Trophoblast cell (in vitro differentiated cells and primary cell): Measurements from ENCODE around the gene ZNF17.

Source experiments
- DNase-seq, 2 donors: peaks; one replicate each; pipeline ENCODE4 v3.0.0-alpha.2; 2016
- H2AFZ ChIP-seq: 2 replicates; pipeline ENCODE4 v1.6.1; 2013; ENCODE audit warnings: low read length, moderate library complexity, mild to moderate bottlenecking; ENCODE audit not compliant: insufficient read depth, poor library complexity
- H2AK5ac ChIP-seq: 2 replicates; pipeline ENCODE4 v1.6.1; 2013; ENCODE audit warnings: mild to moderate bottlenecking, low read length
- H2BK120ac ChIP-seq: 2 replicates; pipeline ENCODE4 v1.6.1; 2013; ENCODE audit warnings: low read length, mild to moderate bottlenecking, moderate library complexity; ENCODE audit not compliant: insufficient read depth, poor library complexity
- H2BK12ac ChIP-seq: 2 replicates; pipeline ENCODE4 v1.6.1; 2013; ENCODE audit warnings: mild to moderate bottlenecking, low read length, moderate library complexity
- H2BK5ac ChIP-seq: 2 replicates; pipeline ENCODE4 v1.6.1; 2013; ENCODE audit warnings: low read length, low read depth, moderate library complexity, mild to moderate bottlenecking; ENCODE audit not compliant: poor library complexity
- H3K14ac ChIP-seq: 2 replicates; pipeline ENCODE4 v1.6.1; 2013; ENCODE audit warnings: mild to moderate bottlenecking, low read length
- H3K18ac ChIP-seq: 2 replicates; pipeline ENCODE4 v1.6.1; 2013; ENCODE audit warnings: mild to moderate bottlenecking, low read length
- H3K23ac ChIP-seq: 2 replicates; pipeline ENCODE4 v1.6.1; 2013; ENCODE audit warnings: low read length
- H3K27ac ChIP-seq: 2 replicates; pipeline ENCODE4 v1.5.1; 2013; ENCODE audit warnings: low read depth, mild to moderate bottlenecking, inconsistent platforms, low read length, moderate library complexity
- H3K27me3 ChIP-seq: 2 replicates; pipeline ENCODE4 v1.6.1; 2013; ENCODE audit warnings: inconsistent platforms, mild to moderate bottlenecking, low read length, moderate library complexity; ENCODE audit not compliant: insufficient read depth
- H3K36me3 ChIP-seq, 2 experiments: 1 replicate in 1 of 2; 2 replicates in 1 of 2; pipeline ENCODE4 v1.6.1; 2013; ENCODE audit warnings: low read length in 2 of 2, mild to moderate bottlenecking in 2 of 2, moderate library complexity in 1 of 2; ENCODE audit not compliant: insufficient read depth in 2 of 2, control insufficient read depth in 1 of 2
- H3K4ac ChIP-seq: 2 replicates; pipeline ENCODE4 v1.6.1; 2013; ENCODE audit warnings: low read depth, mild to moderate bottlenecking, low read length, moderate library complexity
- H3K4me1 ChIP-seq, 2 experiments: 1 replicate in 1 of 2; 2 replicates in 1 of 2; pipeline ENCODE4 v1.6.1; 2013; ENCODE audit warnings: low read length in 2 of 2, mild to moderate bottlenecking in 2 of 2, moderate library complexity in 1 of 2; ENCODE audit not compliant: insufficient read depth in 2 of 2, control insufficient read depth in 1 of 2
- H3K4me2 ChIP-seq: 2 replicates; pipeline ENCODE4 v1.6.1; 2013; ENCODE audit warnings: inconsistent platforms, mild to moderate bottlenecking, low read length, moderate library complexity
- H3K4me3 ChIP-seq: 2 replicates; pipeline ENCODE4 v1.5.1; 2013; ENCODE audit warnings: mild to moderate bottlenecking, low read depth, low read length, inconsistent platforms
- H3K79me1 ChIP-seq: one replicate; pipeline ENCODE4 v1.6.1; 2013; ENCODE audit warnings: low read length
- H3K79me2 ChIP-seq: 2 replicates; pipeline ENCODE4 v1.6.1; 2013; ENCODE audit warnings: low read length, mild to moderate bottlenecking; ENCODE audit not compliant: control insufficient read depth, insufficient read depth, poor library complexity
- H3K9ac ChIP-seq: 2 replicates; pipeline ENCODE4 v1.6.1; 2013; ENCODE audit warnings: mild to moderate bottlenecking, low read length
- H3K9me3 ChIP-seq: 2 replicates; pipeline ENCODE4 v1.6.1; 2013; ENCODE audit warnings: low read depth, mild to moderate bottlenecking, control low read depth, inconsistent platforms, low read length; ENCODE audit not compliant: insufficient read depth
- H4K12ac ChIP-seq: 2 replicates; pipeline ENCODE4 v1.6.1; 2013; ENCODE audit warnings: low read depth, mild to moderate bottlenecking, low read length, moderate library complexity
- H4K8ac ChIP-seq: 2 replicates; pipeline ENCODE4 v1.6.1; 2013; ENCODE audit warnings: low read depth, mild to moderate bottlenecking, low read length, moderate library complexity
- H4K91ac ChIP-seq: one replicate; pipeline ENCODE4 v1.6.1; 2013; ENCODE audit warnings: low read depth, mild to moderate bottlenecking, low read length, moderate library complexity
- WGBS: extraction: QIAGEN DNeasy Blood & Tissue Kit; methylation state at CpG from one replicate; pipeline ENCODE4 v1.1.7; 2013; ENCODE audit warnings: missing lambda C conversion rate; ENCODE audit not compliant: insufficient read length, insufficient coverage; ENCODE audit errors: extremely low coverage; 5-methylcytosine and 5-hydroxymethylcytosine counted together

The ZNF17 gene

DNA sequence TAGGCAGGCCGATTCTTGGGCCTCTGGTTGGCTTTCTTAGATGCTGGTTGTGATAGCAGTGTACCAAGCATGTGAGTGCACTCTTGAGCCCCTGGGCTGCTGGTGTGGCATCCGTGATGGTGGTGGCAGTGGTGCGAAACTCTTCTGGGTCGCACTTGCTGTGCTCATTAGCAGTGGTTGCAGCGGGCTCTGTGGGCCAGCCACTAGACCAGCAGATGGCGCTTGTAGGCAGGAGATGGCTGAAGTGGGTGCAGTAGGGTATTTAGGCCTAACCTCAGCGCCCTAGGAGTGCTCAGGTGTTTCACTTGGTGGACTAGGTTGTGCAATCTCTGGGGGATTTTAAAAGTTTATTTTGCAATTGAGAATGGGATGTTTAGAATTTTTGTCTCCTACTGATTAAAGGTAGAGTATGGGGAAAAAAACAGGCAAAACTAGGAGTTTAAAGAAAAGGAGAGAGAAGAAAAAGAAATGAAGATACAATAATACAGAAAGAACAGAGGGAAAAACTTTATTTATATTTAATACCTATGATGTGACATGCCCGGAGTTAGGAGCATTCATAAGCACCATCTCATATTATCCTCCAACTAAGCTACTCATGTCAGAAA, 4.3 kb upstream of the ZNF17 start:
- WGBS = no CpG with 5 or more reads among the region's 8 CpGs
- Histone ChIP-seq H3K27ac (no peak overlapping the region), H2BK5ac (no peak overlapping the region), H3K14ac (no peak overlapping the region), H4K12ac (no peak overlapping the region), H3K79me1 (peaks cover 2% of the 10 kb centered on the region), H2BK12ac (no peak overlapping the region), H3K27me3 (no peaks in the 10 kb centered on the region), H4K8ac (no peak overlapping the region), H3K36me3 (no peaks in the 10 kb centered on the region), H3K9me3 (peaks cover 2% of the 10 kb centered on the region), H3K4me3 (no peak overlapping the region), H3K79me2 (no peaks in the 10 kb centered on the region), H2AFZ (no peak overlapping the region), H2AK5ac (no peak overlapping the region), H2BK120ac (no peak overlapping the region), H3K18ac (no peak overlapping the region), H4K91ac (no peak overlapping the region), H3K9ac (peak overlapping the region; percentile 84), H3K4me2 (no peak overlapping the region), H3K4me1 (peaks cover 2% of the 10 kb centered on the region in 2 experiments), H3K23ac (peak overlapping the region; percentile 63), H3K4ac (no peak overlapping the region)
- peak; percentile 40 to 71 for DNase-seq

DNA sequence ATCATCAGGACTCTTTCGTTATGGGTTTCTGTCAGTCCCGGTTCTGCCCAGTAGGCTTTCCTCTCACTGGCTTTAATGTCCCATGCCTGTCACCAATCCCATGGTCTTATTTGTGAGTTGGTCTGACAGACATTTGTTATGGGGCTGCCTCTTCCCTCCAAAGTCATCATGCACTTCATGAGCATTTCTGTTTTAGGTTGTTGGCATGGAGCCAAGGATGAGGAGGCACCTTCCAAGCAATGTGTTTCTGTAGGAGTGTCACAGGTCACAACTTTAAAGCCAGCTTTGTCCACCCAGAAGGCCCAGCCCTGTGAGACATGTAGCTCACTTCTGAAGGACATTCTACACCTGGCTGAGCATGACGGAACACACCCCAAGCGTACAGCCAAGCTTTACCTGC, 8.5 kb downstream of the ZNF17 start:
- Histone ChIP-seq H3K4me3 (no peak overlapping the region), H3K14ac (no peak overlapping the region), H2BK120ac (no peak overlapping the region), H3K4me1 (no peaks in the 10 kb centered on the region), H4K91ac (no peak overlapping the region), H3K79me1 (no peaks in the 10 kb centered on the region), H3K79me2 (no peaks in the 10 kb centered on the region), H3K27ac (no peak overlapping the region), H2AK5ac (no peak overlapping the region), H3K9me3 (no peaks in the 10 kb centered on the region), H2BK12ac (no peak overlapping the region), H3K4ac (no peak overlapping the region), H3K4me2 (no peak overlapping the region), H4K12ac (no peak overlapping the region), H3K9ac (no peak overlapping the region), H2AFZ (no peak overlapping the region), H3K36me3 (peaks cover 4 to 26% of the 10 kb centered on the region in 2 experiments), H2BK5ac (no peak overlapping the region), H4K8ac (no peak overlapping the region), H3K27me3 (no peaks in the 10 kb centered on the region), H3K23ac (no peak overlapping the region), H3K18ac (no peak overlapping the region)
- whole genome bisulfite sequencing = no CpG with 5 or more reads among the region's 4 CpGs
- DNase-seq = no peak

- H3K9me3 ChIP-seq = no peaks in the 10 kb centered on the region
- H3K36me3 ChIP-seq = peaks cover 4 to 26% of the 10 kb centered on the region in 2 experiments
- no peak overlapping the region for H2BK12ac ChIP-seq
- no peak overlapping the region for H4K8ac ChIP-seq
- H3K27ac ChIP-seq = no peak overlapping the region
- H3K9ac ChIP-seq = no peak overlapping the region
- no peak overlapping the region for H2AK5ac ChIP-seq
- no peaks in the 10 kb centered on the region for H3K79me2 ChIP-seq
- no peak overlapping the region for H3K23ac ChIP-seq
- H3K18ac ChIP-seq = no peak overlapping the region
- WGBS = no CpG with 5 or more reads among the region's 3 CpGs
- no peak overlapping the region for H4K12ac ChIP-seq
- no peak overlapping the region for H2BK5ac ChIP-seq
- H3K27me3 ChIP-seq = no peaks in the 10 kb centered on the region
- no peak overlapping the region for H2AFZ ChIP-seq
- H3K4me1 ChIP-seq = no peaks in the 10 kb centered on the region
- H4K91ac ChIP-seq = no peak overlapping the region
- no peak for DNase-seq
- no peaks in the 10 kb centered on the region for H3K79me1 ChIP-seq
- no peak overlapping the region for H3K14ac ChIP-seq
- H3K4me2 ChIP-seq = no peak overlapping the region
- H3K4ac ChIP-seq = no peak overlapping the region
- H2BK120ac ChIP-seq = no peak overlapping the region
- H3K4me3 ChIP-seq = no peak overlapping the region
These were observed 10.1 kb downstream of the ZNF17 start for GRCh38 chr19:57421037-57421436.

GRCh38 chr19:57434386-57435061, 23.6 kb downstream of the ZNF17 start:
- Histone ChIP-seq H4K12ac (peak overlapping the region; percentile 48), H2AK5ac (no peak overlapping the region), H3K4me1 (peaks cover 6 to 9% of the 10 kb centered on the region in 2 experiments), H2AFZ (peak overlapping the region; percentile 71), H4K91ac (peak overlapping the region; percentile 42), H3K27ac (no peak overlapping the region), H3K79me2 (peaks cover 10% of the 10 kb centered on the region), H2BK5ac (no peak overlapping the region), H3K9ac (peak overlapping the region; percentile 61), H3K79me1 (peaks cover 6% of the 10 kb centered on the region), H3K27me3 (no peaks in the 10 kb centered on the region), H3K4ac (peak overlapping the region; percentile 13), H2BK120ac (no peak overlapping the region), H3K4me3 (no peak overlapping the region), H3K36me3 (peaks cover 0 to 4% of the 10 kb centered on the region in 2 experiments), H2BK12ac (no peak overlapping the region), H3K14ac (no peak overlapping the region), H3K4me2 (peak overlapping the region; percentile 66), H3K9me3 (no peaks in the 10 kb centered on the region), H4K8ac (peak overlapping the region; percentile 83), H3K23ac (no peak overlapping the region), H3K18ac (no peak overlapping the region)
- DNase-seq = no peak
- no CpG with 5 or more reads among the region's 15 CpGs for WGBS
